Pancreas (tissue), 10 donors: ENCODE data around the gene MACROD1. TPM values are rescaled to one million over a fixed set of nuclear protein-coding genes. Genes with fewer than 3 reads are reported as not detected.

Experiments
- ATAC-seq, 4 donors: fragments of 200-7000 bp; cut with Tn5 transposase; one replicate each; pipeline versions ENCODE4 v1.8.0 to v1.9.1; 2020; ENCODE audit warnings: mild to moderate bottlenecking in 4 of 4, moderate library complexity in 4 of 4
- DNase-seq, 6 donors: peaks; one replicate each; pipeline ENCODE4 v3.0.0-alpha.2; 2020
- FAIRE-seq: peaks from 2 replicates; lab custom pipeline; 2012; peaks lifted over from hg19 to GRCh38; lab: Jason Lieb, UNC
- H3K27ac ChIP-seq, 4 donors: fragments of 200-600 bp; sonication (generic); 1 replicate in 3 of 4; 2 replicates in 1 of 4; pipeline versions ENCODE4 v1.5.0 to v1.8.0; 2020
- H3K27me3 ChIP-seq, 4 donors: fragments of 200-600 bp; one replicate each; pipeline ENCODE4 v1.8.0; 2021
- H3K36me3 ChIP-seq, 3 donors: fragments of 200-600 bp; sonication (generic) in 1 of 3; one replicate each; pipeline versions ENCODE4 v1.5.0 to v1.8.0; 2020 to 2021
- H3K4me1 ChIP-seq, 3 donors: fragments of 200-600 bp; one replicate each; pipeline ENCODE4 v1.8.0; 2021
- H3K4me3 ChIP-seq, 4 donors: fragments of 200-600 bp; sonication (generic) in 2 of 4; one replicate each; pipeline versions ENCODE4 v1.5.0 to v1.8.0; 2020 to 2021
- H3K9me3 ChIP-seq, 4 donors: fragments of 200-600 bp; one replicate each; pipeline ENCODE4 v1.8.0; 2021
- WGBS, 2 donors: extraction: QIAGEN DNeasy Blood & Tissue Kit; methylation state at CpG; one replicate each; pipeline ENCODE4 v1.1.7; 2013; 5-methylcytosine and 5-hydroxymethylcytosine counted together
- intact Hi-C, 3 donors: fragments of 100-400 bp; cut with DNase I; formaldehyde crosslinking; loops; one replicate each; pipeline versions ENCODE4 v1.11.1 to v1.14.2; 2022
- polyA plus RNA-seq, 2 donors: library from polyadenylated mRNA; stranded (reverse); fragments of 200-250 nt; gene quantifications; one replicate each; pipeline ENCODE4 v1.2.3, GENCODE V29; 2013
- total RNA-seq, 6 donors: library from RNA; stranded (reverse); fragmentation: NEBNext Ultra II Directional in 4 of 6; extraction: Animal tissue kit (Norgen Biotek cat#: 25700) in 4 of 6; gene quantifications; one replicate each; pipeline versions ENCODE4 v1.2.1 to v1.2.4, GENCODE V29; 2021 to 2023
- TF ChIP-seq, protein P1 (sequence below), 4 donors: fragments of 200-600 bp; sonication (generic) in 3 of 4; IDR thresholded peaks; one replicate each; pipeline versions ENCODE4 v1.5.0 to v1.8.0; 2021; ENCODE audit warnings: antibody characterized with exemption in 4 of 4
- donor health status: healthy with polysubstance abuse.
- donor health status: DM: no; HTN: no; CAD: no; lungs with moderate emphysema.
- donor health status: DM: no; HTN: no; CAD: no.
- donor health status: control.
- donor health status: control.
- donor health status: Bipolar disorder and iron deficiency.
- donor health status: DM: yes; HTN: yes; CAD: no.
- donor health status: DM: no; HTN: no; CAD: no.
- donor health status: DM: no; HTN: no; CAD: no.
- donor health status: DM: yes; HTN: yes; CAD: no.

The MACROD1 gene
- total and polyA plus RNA-seq, 8 donors: 26.0 to 126 (median 34.8) TPM

GRCh38 chr11:64100782-64101353 is 65.0 kb downstream of the MACROD1 start:
- 94 to 96% methylated on average over 7 of the region's 7 CpGs for WGBS, 2 donors
- H3K9me3 ChIP-seq: no peaks in the 10 kb centered on the region
- no peaks in the 10 kb centered on the region for H3K36me3 ChIP-seq
- H3K27ac ChIP-seq: no peak overlapping the region
- no peak for FAIRE-seq
- intact Hi-C loops: no loop called here
- no peak for DNase-seq
- no peaks in the 10 kb centered on the region for H3K4me1 ChIP-seq
- H3K27me3 ChIP-seq: no peaks in the 10 kb centered on the region
- no peak for ATAC-seq
- TF ChIP-seq, protein P1, sequence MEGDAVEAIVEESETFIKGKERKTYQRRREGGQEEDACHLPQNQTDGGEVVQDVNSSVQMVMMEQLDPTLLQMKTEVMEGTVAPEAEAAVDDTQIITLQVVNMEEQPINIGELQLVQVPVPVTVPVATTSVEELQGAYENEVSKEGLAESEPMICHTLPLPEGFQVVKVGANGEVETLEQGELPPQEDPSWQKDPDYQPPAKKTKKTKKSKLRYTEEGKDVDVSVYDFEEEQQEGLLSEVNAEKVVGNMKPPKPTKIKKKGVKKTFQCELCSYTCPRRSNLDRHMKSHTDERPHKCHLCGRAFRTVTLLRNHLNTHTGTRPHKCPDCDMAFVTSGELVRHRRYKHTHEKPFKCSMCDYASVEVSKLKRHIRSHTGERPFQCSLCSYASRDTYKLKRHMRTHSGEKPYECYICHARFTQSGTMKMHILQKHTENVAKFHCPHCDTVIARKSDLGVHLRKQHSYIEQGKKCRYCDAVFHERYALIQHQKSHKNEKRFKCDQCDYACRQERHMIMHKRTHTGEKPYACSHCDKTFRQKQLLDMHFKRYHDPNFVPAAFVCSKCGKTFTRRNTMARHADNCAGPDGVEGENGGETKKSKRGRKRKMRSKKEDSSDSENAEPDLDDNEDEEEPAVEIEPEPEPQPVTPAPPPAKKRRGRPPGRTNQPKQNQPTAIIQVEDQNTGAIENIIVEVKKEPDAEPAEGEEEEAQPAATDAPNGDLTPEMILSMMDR (IDR thresholded peaks at IDR 0.05): no peak
- no peak overlapping the region for H3K4me3 ChIP-seq

GRCh38 chr11:64100360-64100759 is 65.6 kb downstream of the MACROD1 start:
- WGBS, 2 donors: 88 to 93% methylated on average over 8 of the region's 8 CpGs
- no peaks in the 10 kb centered on the region for H3K9me3 ChIP-seq
- intact Hi-C loops: no loop called here
- TF ChIP-seq, protein P1 (IDR thresholded peaks at IDR 0.05): no peak
- H3K27ac ChIP-seq: no peak overlapping the region
- no peaks in the 10 kb centered on the region for H3K36me3 ChIP-seq
- H3K4me3 ChIP-seq: no peak overlapping the region
- ATAC-seq (no peak), FAIRE-seq (no peak), DNase-seq (no peak)
- no peaks in the 10 kb centered on the region for H3K27me3 ChIP-seq
- H3K4me1 ChIP-seq: no peaks in the 10 kb centered on the region

DNA sequence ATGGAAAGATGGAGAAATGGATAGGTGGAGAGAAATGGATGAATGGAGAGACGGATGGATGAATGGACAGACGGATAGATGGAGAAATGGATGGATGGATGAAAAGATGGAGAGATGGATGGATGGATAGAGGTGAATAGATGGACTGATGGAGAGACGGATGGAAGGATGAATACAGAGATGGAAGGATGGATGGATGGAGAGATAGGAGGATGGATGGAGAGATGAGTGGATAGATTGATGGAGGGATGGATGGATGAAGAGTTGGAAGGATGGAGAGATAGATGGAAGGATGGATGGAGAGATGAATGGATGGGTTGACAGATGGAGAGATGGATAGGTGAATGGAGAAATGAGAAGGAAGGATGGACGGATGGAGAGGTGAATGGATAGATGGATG is 66.5 kb downstream of the MACROD1 start:
- no peak for DNase-seq
- TF ChIP-seq, protein P1 (IDR thresholded peaks at IDR 0.05): no peak
- Histone ChIP-seq H3K4me1 (no peaks in the 10 kb centered on the region), H3K36me3 (no peaks in the 10 kb centered on the region), H3K4me3 (no peak overlapping the region), H3K27ac (no peak overlapping the region), H3K9me3 (no peaks in the 10 kb centered on the region), H3K27me3 (no peaks in the 10 kb centered on the region)
- 72 to 96% methylated on average over 4 of the region's 4 CpGs for WGBS, 2 donors
- no peak for ATAC-seq
- FAIRE-seq: no peak
- intact Hi-C loops: no loop called here

GRCh38 chr11:64098318-64098831 is 67.5 kb downstream of the MACROD1 start:
- FAIRE-seq (no peak), ATAC-seq (no peak), DNase-seq (no peak)
- Histone ChIP-seq H3K4me1 (peaks cover 0 to 3% (median 0%) of the 10 kb centered on the region in 3 donors), H3K9me3 (no peaks in the 10 kb centered on the region), H3K4me3 (no peak overlapping the region), H3K36me3 (no peaks in the 10 kb centered on the region), H3K27ac (no peak overlapping the region), H3K27me3 (no peaks in the 10 kb centered on the region)
- intact Hi-C loops: no loop called here
- TF ChIP-seq, protein P1 (IDR thresholded peaks at IDR 0.05): no peak
- WGBS, 2 donors: 69 to 90% methylated on average over 6 of the region's 6 CpGs
